ENCODE measurements around the gene WHAMM.
A peak's percentile ranks its signal among the peaks of the same experiment; 100 is the strongest.
"Not testable (repeated sequence)": the region's sequence is repeated elsewhere in the genome, so short reads cannot be mapped to it uniquely, and the experiment has no call there.

WHAMM gene

GRCh38 chr15:82803793-82804574, 5.4 kb upstream of the WHAMM start:
- DNase-seq: no peak

- no peak for DNase-seq
Observed at GRCh38 chr15:82804575-82804949, 4.9 kb upstream of the WHAMM start.

GRCh38 chr15:82805994-82806406, 3.4 kb upstream of the WHAMM start, which contains the start of gene FSD2:
TSS of gene FSD2 (minus strand) at chr15:82806069. CDS start at chr15:82787390, 18,679 bp downstream.
- DNase-seq: no peak

- DNase-seq: no peak
Observed at GRCh38 chr15:82807920-82808633, 1.4 kb upstream of the WHAMM start.

GRCh38 chr15:82808634-82809041, 790 bp upstream of the WHAMM start:
- DNase-seq: no peak

- DNase-seq: peak; percentile 35
Observed at GRCh38 chr15:82810061-82810889, 847 bp downstream of the WHAMM start.

GRCh38 chr15:82810890-82811426, 1.5 kb downstream of the WHAMM start:
- DNase-seq: peak; percentile 48

GRCh38 chr15:82812994-82813393, 3.6 kb downstream of the WHAMM start:
- DNase-seq: no peak

GRCh38 chr15:82820128-82820527, 10.7 kb downstream of the WHAMM start:
- no peak for DNase-seq

- not testable (repeated sequence) for DNase-seq
Observed at GRCh38 chr15:82821396-82821795, 12.0 kb downstream of the WHAMM start.

- not testable (repeated sequence) for DNase-seq
Observed at GRCh38 chr15:82821851-82822250, 12.4 kb downstream of the WHAMM start.

GRCh38 chr15:82823049-82823448, 13.6 kb downstream of the WHAMM start:
- no peak for DNase-seq

- no peak for DNase-seq
Observed at GRCh38 chr15:82828075-82828474, 18.6 kb downstream of the WHAMM start.

- DNase-seq: no peak
Observed at GRCh38 chr15:82829234-82829633, 19.8 kb downstream of the WHAMM start.

GRCh38 chr15:82830427-82831173, 21.2 kb downstream of the WHAMM start:
- DNase-seq: no peak

- DNase-seq: no peak
Observed at GRCh38 chr15:82831894-82832600, 22.6 kb downstream of the WHAMM start.

- DNase-seq: peak; percentile 60
Observed at GRCh38 chr15:82832601-82833361, 23.4 kb downstream of the WHAMM start.

- no peak for DNase-seq
Observed at GRCh38 chr15:82833362-82833682, 23.9 kb downstream of the WHAMM start.

- no peak for DNase-seq
Observed at GRCh38 chr15:82835391-82835917, 26.0 kb downstream of the WHAMM start.

- DNase-seq: no peak
Observed at GRCh38 chr15:82838096-82838735, 28.8 kb downstream of the WHAMM start.

Measured in stimulated activated CD8-positive, alpha-beta memory T cell treated with anti-CD3 and anti-CD28 coated beads, Interleukin-4, amount 100 ng/mL, for 48 hours (primary cell).